Posterior vena cava (tissue), 2 donors: Measurements from ENCODE around the gene APRT. TPM values are rescaled to one million over a fixed set of nuclear protein-coding genes. Genes with fewer than 3 reads are reported as not detected.
"Not testable (repeated sequence)": the region's sequence is repeated elsewhere in the genome, so short reads cannot be mapped to it uniquely, and the experiment has no call there.

Source experiments
- DNase-seq: peaks from one replicate; pipeline ENCODE4 v3.0.0-alpha.2; 2020; ENCODE audit warnings: low spot score
- intact Hi-C, 2 donors: fragments of 100-400 bp; cut with DNase I; formaldehyde crosslinking; loops; one replicate each; pipeline versions ENCODE4 v1.14.1 to v1.14.2; 2022 to 2023
- total RNA-seq, 2 donors: library from RNA; stranded (reverse); fragmentation: NEBNext Ultra II Directional; extraction: Animal tissue kit (Norgen Biotek cat#: 25700); gene quantifications; one replicate each; pipeline ENCODE4 v1.2.1, GENCODE V29; 2021
- donor health status: DM: yes; HTN: yes; CAD: no.
- donor health status: DM: yes; HTN: yes; CAD: no.

Gene APRT
- total RNA-seq, 2 donors from 2014 or later: 73.1 to 92.8 TPM

DNA sequence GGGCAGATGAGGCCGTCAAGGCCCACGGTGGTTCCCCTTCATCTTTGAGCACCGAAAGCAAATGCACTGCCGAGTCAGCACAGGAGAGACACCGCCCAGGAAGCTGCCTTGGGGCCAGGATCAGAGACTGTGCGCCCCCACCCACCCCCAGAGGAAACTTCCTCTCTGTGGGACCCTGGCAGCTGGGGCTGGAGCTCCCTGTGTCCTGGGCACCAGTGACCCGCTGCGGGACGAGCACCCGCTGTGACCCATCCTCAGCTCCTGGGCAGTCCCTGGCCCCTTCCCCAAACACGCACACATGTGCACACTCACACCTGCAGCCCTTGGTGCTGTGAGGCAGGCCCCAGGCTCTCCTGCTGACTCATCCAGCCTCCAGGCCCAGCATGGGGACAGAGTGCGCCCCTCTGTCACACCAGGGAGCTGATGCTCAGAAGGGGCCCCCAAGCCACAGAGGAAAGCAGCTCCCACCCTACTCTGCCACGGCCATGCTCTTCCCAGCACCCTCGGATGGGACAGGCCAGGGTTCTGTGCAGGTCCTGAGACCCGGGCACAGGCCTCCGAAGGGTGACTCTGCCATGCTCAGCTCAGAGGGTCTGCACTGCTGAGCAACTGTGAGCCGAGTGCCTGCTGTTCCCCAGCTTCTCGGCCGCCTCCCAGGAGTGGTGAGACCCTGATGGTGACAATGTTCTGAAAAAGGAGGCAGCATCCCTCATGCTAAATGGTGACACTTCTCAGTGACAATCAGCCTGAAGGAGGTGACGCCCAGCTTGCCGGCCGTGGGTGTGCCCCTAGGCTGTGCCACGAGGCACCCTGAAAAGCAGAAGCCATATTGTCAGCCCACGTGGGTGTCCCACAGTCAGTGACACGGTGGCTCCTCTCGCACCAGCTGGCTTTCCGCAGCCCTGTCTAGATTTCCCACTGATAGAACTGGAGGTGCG is 30.3 kb downstream of the APRT start:
- DNase-seq: no peak
- intact Hi-C loops: no loop called here

DNA sequence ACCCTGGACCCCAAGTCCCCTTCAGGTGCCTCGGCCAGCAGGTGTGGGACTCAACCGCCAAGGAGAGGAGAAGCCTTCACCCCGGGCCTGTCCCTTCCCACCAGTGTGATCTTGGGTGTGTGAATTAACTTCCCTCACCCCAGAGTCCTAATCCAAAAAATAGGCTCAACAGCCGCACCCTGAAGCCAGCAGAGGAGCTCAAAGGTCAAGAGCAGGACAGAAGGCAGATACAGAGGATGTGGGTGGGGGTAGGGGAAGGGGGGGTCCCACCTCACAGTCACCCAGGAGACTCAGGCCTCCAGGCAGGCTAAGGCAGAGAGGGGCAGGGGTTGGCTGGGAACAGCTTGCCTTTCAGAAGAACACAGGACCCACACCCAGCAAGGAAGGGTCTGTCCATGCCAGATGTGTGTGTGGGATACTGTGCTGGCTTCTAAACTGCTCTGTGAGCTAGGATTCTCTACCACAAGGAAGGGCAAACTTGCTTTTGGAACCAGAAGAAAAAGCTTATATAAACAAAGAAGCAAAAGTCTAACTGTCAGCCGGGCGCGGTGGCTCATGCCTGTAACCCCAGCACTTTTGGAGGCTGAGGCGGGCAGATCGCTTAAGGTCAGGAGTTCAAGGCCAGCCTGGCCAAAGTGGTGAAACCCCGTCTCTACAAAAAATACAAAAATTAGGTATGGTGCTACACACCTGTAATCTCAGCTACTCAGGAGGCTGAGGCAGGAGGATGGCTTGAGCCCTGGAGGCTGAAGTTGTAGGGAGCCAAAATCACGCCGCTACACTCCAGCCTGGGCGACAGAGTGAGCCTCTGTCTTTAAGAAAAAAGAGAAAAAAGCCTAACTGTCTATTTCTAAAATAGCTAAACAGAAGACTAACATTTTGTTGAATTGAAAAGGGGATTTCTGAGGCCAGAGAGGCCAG is 31.3 kb downstream of the APRT start:
- intact Hi-C loops: no loop called here
- DNase-seq: no peak

DNA sequence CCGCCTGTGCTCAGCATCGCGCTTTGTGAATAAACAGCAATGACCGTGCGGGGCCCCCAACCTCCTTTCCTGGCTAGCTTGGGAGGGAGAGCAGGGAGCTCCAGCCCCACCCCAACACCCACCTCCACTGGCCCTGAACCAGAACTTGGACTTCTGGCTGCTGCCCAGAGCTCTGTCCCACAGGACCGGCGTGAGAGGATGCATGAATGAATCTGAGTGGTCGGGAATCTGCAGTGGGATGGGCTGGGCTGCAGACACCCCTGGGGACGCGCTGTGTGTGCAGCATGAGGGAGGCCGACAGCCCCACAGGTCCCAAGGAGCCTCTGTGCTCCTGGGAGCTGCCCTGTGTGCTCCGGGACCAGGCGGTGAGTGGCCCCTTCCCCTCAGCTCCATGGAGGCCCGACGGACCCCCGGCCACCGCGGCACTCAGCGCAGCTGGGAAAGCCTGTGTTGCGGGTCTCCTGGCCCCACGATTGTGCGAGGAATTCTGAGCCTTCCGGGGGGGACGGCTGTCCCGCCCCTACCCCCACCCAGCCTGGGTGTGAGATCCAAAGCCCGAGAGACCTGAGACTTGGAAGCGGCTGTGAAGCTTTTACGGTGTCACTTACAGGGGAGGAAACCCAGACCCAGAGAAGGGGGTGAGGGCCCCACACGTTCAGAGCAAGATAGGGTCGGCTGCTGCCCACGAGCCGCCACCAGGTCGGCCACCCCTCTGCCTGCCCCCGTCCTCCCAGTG is 32.2 kb downstream of the APRT start:
- no peak for DNase-seq

DNA sequence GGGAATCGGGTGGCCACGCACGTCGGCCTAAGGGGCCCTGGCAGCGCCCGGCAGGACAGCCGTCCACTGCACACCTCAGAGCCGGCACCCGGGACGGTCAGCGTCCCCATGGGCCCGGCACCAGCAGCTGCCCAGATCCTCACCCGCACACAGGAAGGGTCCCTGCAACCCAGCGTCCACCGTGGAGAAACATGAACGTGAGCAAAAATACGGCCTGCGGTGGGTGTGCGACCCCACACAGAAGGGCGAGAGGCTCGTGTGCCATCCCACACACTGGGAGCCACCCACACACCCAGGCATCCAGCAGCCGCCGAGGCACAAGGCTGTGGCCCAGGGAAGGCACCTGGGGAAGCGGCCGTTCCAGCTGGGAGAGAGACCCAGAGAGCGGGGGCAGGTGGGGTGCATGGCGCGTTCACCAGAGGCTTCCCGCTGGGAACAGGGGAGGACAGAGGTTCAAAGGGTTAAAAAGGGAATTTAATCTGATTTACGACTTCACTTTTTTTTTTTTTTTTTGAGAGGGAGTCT is 33.1 kb downstream of the APRT start:
- intact Hi-C loops: no loop called here
- DNase-seq: no peak

More for the DNA sequence above, 32.2 kb downstream of the APRT start:
- intact Hi-C loops: no loop called here

DNA sequence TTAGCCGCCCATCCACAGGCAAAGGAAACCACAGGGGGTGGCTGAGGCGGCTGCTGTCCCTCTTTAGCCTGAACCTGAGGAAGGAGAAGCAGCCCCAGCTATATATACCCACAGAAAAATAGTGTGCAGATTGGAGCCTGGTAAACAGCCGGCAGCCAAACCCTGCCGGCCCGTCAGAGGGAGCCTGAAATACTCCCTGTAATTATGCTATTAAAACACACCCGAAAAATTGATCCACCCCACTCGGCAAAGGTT is 33.5 kb downstream of the APRT start:
- DNase-seq: no peak
- intact Hi-C loops: no loop called here

DNA sequence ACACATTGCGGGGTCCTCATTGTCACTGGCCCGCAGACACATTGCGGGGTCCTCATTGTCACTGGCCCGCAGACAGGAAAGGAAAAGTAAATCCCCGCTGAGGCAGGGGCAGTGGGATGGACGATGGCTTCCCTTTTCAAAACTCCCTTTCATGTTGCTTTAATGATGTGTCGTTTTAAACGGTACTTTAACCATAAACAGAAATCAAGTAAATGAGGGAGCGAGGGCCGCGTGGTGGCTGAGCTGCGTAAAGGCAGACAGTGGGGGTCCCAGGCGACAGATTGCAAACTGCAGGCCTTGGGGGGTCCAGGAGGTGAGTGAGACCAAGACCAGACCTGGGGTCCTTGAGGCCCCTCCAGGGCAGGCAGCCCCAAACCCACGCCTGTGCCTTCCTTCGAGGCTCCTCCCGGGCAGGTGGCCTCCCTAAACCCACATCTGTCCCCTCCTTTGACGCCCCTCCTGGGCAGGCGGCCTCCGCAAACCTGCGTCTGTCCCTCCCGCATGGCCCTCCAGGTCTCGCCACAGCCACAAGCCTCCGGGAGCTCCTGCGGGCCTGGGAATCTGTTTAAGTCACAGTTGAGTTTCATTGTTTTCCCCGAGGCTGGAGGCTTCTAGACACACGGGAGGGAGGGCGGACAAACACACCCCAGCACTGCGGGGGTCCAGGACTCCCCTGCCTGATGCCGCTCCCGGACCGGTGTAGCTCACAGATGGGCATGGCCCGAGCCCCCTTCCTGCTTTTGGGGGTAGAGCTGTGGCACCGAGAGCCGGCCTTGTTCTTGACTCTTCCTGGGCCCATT is 34.1 kb downstream of the APRT start:
- intact Hi-C loops: no loop called here
- DNase-seq: no peak

DNA sequence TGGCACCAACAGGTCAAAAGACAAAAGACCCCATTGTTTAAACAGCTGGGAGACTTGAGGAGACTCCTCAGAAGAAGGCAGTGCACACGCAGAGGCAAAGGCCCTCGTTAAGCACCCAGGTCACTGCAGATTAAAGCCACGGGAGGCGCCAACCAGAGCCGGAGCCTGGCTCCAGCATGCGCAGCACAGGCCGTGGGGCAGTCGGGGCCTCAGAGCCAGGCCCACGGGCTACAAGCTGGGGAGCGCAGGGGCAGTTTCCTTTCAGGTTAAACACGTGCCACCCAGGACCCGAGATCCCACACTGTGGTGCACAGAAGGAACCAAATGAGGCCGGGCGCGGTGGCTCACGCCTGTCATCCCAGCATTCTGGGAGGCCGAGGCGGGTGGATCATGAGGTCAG is 35.9 kb downstream of the APRT start:
- DNase-seq: no peak
- intact Hi-C loops: no loop called here

DNA sequence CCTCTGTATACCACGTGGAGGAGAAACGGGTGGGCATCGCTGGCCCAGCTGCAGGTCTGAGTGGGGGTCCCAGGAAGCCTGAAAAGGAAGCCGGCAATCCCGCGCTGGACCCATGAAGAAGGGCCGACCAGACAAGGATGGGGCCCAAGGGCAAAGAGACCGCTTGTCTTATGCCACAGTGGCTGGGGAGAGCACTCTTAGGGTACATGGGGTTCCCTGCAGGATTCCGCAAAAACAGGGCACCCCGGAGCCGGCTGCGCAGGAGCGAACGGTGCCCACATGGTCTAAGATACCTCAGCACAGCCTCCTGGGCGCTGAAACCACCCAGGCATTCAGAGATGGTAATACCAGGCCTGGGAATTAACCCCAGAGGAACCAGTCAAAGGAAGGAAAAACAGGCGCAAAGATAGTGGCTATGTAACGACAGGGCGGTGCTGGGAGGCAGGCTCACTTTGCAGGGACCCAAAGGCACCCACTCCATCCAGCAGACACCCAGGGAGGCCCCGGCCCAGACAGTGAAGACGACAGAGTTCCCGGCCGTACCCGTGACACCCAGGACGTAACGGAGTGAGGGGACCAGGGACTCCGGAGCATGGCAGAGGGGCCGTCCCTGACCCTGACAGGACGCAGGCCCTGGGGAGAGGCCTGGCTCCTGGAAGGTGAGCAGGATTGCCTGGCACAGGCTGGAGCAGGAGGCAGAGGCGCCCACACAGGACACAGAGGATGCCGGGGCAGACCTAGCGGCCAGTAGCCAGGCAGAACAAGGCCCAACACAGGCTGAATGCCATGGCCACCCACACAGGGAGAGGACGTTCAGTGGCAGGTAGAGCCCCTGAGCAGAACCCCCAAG is 37.0 kb downstream of the APRT start:
- DNase-seq: no peak
- intact Hi-C loops: no loop called here

DNA sequence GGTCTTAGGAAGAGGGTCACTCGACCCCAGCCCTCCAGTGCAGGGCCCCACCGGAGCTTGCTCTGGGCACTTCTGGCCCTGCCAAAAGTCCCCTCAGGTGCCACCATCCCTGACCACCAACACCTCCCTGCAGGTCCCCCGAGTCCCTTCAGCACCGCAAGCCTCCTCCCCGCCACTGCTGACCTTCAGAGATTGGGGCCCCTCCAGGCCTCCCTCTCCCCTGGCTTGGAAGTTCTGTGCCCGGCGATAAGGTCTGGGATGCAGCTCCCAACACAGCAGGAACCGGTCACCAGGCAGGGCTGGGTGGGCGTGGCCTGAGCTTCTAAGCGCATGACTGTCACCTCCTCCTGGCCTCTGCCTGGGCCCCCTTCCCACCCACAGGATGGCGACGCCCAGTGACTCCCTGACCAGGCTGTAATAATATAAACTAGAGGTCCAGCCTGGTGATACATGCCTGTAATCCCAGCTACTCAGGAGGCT is 37.9 kb downstream of the APRT start:
- peak; percentile 92 for DNase-seq
- intact Hi-C loops: no loop called here

DNA sequence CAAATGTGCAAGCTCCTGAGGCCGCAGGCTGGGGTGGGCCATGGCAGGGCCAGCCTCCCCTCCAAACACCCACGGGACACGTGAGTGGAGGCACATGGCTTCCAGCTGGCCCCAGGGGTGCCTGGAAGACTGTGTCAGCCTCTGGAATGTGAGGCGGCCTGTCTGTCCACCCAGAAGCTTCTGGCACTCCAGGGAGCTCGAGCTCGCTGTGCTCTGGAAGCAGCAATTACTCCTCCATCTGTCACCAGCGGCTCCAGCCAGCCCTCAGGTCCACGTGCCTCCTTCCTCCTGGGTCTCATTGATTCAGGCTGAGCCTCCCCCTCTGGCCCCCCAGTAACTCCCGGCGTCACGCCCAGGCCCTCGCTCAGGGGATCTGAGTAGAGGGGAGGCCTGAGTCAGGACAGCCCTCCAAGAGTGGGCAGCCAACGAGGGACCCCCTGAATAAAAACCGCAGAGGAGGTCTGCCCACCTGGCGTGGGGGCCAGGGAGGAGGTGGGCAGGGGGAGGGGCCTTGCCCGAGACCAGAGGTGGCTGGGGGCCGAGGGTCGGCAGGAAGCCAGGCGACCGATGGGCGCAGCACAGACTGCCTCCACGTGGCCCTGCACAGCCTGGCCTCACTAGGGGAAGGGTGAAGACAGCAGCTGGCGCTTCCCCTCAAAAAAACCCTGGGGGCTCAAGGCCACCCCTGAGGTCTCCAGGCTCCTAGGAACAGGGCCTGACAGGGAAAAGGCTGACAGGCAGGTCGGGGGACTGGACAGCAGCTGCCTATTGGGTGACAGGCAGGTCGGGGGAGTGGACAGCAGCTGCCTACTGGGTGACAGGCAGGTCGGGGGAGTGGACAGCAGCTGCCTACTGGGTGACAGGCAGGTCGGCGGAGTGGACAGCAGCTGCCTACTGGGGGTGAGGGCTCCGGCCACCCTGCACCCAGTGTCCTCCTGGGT is 38.6 kb downstream of the APRT start:
- DNase-seq: peak; percentile 93
- intact Hi-C loops: no loop called here

DNA sequence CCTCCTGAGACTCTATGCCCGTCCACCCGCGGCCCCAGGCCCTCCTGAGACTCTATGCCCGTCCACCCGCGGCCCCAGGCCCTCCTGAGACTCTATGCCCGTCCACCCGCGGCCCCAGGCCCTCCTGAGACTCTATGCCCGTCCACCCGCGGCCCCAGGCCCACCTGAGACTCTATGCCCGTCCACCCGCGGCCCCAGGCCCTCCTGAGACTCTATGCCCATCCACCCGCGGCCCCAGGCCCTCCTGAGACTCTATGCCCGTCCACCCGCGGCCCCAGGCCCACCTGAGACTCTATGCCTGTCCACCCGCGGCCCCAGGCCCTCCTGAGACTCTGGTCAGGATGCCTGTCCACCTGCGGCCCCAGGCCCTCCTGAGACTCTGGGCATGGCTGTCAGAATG is 39.9 kb downstream of the APRT start:
- intact Hi-C loops, DNase-seq: not testable (repeated sequence)

DNA sequence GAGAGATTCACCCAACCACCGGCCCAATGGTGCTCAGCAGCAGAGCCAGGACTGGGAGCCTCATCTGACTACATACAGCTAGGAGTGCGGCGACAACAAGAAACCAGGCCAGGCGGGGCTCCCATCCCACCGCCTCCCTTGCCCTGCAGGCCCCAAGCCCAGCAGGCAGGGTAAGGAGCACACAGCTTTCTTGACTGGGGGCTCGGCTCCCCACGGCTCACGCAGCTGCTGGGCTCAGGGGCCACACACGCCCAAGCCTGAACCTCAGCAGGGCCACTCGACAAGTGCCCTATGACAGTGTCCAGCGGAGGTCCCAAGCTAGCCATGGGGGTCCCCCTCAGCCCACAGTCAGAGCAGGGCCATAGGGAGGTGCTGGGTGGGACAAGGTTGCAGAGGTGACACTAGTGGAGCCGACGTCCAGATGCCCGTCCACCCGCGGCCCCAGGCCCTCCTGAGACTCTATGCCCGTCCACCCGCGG is 40.4 kb downstream of the APRT start:
- DNase-seq: no peak
- intact Hi-C loops: no loop called here

DNA sequence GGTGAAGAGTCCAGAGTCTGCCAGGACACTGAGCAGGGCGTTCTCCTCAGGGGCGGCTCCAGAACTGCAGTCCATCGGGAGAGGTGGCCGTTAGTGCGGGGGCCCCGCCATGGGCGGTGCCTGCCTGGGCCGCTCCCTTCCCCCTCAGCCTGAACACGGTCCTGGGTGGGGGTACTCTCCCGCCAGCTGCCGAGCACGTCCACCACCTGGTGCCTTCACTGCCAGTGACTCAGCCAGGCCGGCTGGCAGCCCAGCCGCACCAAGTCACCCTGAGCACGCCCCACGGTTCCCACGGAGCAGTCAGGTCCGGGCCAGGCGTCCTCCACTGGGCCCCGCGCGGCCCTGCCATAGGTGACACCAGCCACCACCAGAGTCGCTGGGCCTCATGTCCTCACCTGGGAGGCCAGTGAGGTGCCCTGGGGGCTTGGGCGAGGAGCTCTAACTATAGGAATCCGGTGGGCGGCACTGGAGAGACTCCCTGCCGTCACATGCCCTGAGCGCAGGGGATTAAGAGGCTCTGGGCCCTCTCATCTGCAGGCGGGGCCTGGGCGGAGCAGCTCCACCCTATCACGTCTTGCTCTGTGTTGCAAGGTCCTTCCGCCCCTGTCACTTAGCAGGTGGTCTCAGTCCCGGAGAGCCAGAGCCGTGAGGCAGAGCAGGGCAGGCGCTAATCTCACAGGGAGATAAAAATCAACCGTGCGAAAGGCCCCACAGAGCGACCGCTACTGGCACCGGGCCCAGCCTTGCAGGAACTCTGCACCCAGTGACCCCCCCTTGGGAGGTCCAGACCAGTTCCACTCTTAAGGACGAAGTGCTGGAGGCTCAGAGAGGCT is 41.1 kb downstream of the APRT start:
- DNase-seq: no peak
- intact Hi-C loops: no loop called here

DNA sequence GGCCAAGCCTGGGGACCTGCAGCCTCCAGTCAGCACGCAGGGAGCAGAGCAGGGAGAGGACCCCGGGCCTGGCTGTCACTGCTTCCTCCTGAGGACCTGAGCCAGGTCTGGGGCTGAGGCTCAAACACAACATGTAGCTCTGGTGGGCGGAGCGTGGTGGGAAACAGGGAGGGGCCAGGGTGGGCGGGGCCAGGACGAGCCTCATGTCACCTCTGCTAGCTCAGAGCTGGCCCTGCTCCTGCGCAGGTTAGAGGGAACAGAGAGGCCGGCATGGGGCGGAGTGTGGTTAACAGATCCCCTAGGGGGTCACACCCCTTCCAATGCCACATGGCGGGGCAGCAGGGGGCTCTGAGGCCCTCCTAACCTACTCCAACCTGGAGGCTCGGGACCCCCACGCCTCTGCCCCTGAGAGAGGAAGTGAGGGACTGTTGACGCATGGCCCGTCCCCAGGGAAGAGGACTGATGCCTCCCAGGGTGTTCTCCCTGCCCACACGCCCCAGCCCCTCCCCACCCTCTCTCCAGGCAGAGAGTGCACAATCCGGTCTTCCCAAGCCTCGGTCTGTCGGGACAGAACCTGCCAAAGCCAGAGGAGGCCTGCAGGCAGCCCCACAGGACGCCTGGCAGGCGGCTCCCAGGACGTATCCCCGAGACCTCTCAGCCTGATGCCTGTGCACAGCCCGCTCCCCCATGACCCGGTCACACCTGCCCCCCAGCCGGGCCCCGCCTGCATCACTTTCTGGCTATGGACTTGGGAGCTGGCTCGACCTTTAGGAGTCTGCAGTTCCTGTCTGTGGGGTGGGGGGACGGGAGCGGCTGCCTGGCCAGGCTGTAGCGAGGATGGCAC is 41.9 kb downstream of the APRT start:
- DNase-seq: no peak
- intact Hi-C loops: no loop called here
